ENCODE data around the gene PAX8. TPM values are rescaled to one million over a fixed set of nuclear protein-coding genes. Genes with fewer than 3 reads are reported as not detected.

PAX8 gene
- total RNA-seq, 2 experiments from 2014 or later = 1.6 to 2.6 TPM

DNA sequence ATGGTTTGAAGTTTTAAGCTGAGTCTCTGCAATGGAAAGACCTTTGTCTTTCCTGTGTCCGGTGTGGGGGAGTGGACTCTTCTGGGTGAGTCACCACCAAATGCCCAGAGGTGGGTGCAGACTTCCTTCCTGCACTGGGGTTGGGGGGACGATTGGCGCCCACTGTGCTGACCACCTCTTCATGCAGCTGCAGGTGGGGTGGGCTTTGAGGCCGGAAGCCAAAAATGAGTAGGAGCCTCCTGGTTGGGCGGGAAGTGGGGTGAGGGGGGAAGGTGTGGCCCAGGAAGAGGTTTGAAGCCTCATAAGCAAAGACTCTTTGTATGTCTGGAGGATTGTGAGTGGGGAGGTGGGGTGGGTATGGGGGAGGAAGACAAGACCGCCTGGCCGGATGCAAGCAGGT is 27.6 kb downstream of the PAX8 start:
- H3K4me1 ChIP-seq (ENCODE audit: insufficient read depth, low read length, poor library complexity, severe bottlenecking) = no peaks in the 10 kb centered on the region

DNA sequence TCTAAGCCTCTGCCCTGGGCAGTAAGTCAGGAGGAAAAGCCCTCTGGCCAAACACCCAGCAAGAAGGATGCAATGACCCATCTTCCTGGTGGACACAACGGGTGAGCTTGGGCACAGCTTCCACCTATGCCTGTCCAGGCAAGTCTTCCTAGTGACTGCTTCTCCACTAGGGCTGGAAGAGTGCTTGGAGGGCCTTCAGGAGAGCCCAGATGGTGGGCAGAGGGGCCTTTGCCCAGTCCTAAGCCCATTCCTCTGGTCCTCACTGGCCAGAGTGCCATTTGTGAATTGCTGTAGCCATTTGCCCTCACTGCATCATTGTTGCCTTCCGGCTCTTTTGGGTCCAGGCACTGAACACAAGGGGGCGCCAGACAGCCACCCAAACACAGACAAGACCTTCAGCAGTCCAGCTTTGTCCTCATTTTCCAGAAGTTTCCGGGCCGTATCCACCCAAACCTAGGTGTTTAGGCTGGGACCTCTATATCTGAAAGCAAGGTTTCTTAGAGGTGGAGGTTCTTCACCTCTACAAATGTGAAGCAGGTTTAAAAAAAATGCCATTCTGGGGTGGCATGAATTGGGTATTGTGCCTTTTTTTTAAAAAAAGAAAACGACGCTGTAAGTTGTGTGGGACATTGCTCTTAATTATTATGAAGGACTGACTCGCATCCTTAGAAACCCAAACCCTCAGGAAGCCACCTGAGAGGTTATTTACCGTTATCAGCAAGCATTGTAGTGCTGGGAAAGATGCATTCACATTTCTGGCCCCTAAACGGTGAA is 29.5 kb downstream of the PAX8 start:
- Histone ChIP-seq H3K4me2 (ENCODE audit: low read length) (no peak overlapping the region), H3K27ac (ENCODE audit: low read depth, low read length, poor library complexity, severe bottlenecking) (no peak overlapping the region), H4K20me1 (ENCODE audit: insufficient read depth, low read length) (no peaks in the 10 kb centered on the region), H3K36me3 (ENCODE audit: insufficient read depth, low read length) (no peaks in the 10 kb centered on the region), H3K9me2 (ENCODE audit: insufficient read depth, low read length) (no peaks in the 10 kb centered on the region), H3K4me1 (ENCODE audit: insufficient read depth, low read length, poor library complexity, severe bottlenecking) (no peaks in the 10 kb centered on the region), H3K79me2 (ENCODE audit: insufficient read depth, low read depth, low read length) (no peaks in the 10 kb centered on the region), H3K9me3 (ENCODE audit: low read length) (no peaks in the 10 kb centered on the region), H2AFZ (ENCODE audit: low read length) (no peak overlapping the region), H3K4me3 (ENCODE audit: low read depth, low read length, poor library complexity, severe bottlenecking) (no peak overlapping the region)
- CTCF ChIA-PET (ENCODE audit: unreplicated experiment) = interaction anchor here (1.0 kb wide), 2 partner anchors 89 to 111 kb away, joined by 3 to 4 read pairs; no protein-coding TSS in a partner anchor
- no TSS peak for BruUV-seq (replicated peaks)
- intact Hi-C loops (cut with micrococcal nuclease; ENCODE audit: unreplicated experiment) = loop anchor here (2.0 to 5.0 kb wide), 2 partner anchors 123 to 142 kb away; no protein-coding TSS in a partner anchor
- POLR2A ChIA-PET = interaction anchor here (0.7 kb wide), 1 partner anchor 10 kb away, joined by 3 read pairs; no protein-coding TSS in a partner anchor
- DNase-seq (ENCODE audit: low spot score) = peak; percentile 65
- TF ChIP-seq EZH2phosphoT487 (IDR thresholded peaks at IDR 0.05; ENCODE audit: borderline replicate concordance, low read depth, low read length) = no peak
- TF ChIP-seq, protein P1, sequence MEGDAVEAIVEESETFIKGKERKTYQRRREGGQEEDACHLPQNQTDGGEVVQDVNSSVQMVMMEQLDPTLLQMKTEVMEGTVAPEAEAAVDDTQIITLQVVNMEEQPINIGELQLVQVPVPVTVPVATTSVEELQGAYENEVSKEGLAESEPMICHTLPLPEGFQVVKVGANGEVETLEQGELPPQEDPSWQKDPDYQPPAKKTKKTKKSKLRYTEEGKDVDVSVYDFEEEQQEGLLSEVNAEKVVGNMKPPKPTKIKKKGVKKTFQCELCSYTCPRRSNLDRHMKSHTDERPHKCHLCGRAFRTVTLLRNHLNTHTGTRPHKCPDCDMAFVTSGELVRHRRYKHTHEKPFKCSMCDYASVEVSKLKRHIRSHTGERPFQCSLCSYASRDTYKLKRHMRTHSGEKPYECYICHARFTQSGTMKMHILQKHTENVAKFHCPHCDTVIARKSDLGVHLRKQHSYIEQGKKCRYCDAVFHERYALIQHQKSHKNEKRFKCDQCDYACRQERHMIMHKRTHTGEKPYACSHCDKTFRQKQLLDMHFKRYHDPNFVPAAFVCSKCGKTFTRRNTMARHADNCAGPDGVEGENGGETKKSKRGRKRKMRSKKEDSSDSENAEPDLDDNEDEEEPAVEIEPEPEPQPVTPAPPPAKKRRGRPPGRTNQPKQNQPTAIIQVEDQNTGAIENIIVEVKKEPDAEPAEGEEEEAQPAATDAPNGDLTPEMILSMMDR (conservative IDR thresholded peaks at IDR 0.05; ENCODE audit: low read length) = peak; percentile 95

More for the DNA sequence above, 27.6 kb downstream of the PAX8 start:
- Histone ChIP-seq H3K4me2 (ENCODE audit: low read length) (no peak overlapping the region), H3K27ac (ENCODE audit: low read depth, low read length, poor library complexity, severe bottlenecking) (no peak overlapping the region), H3K9me2 (ENCODE audit: insufficient read depth, low read length) (no peaks in the 10 kb centered on the region), H3K36me3 (ENCODE audit: insufficient read depth, low read length) (peaks cover 6% of the 10 kb centered on the region; the same call in 1 of the 2 replicates), H4K20me1 (ENCODE audit: insufficient read depth, low read length) (no peaks in the 10 kb centered on the region), H3K9me3 (ENCODE audit: low read length) (no peaks in the 10 kb centered on the region), H3K79me2 (ENCODE audit: insufficient read depth, low read depth, low read length) (no peaks in the 10 kb centered on the region), H3K4me3 (ENCODE audit: low read depth, low read length, poor library complexity, severe bottlenecking) (no peak overlapping the region), H2AFZ (ENCODE audit: low read length) (no peak overlapping the region)
- TF ChIP-seq, protein P1 (conservative IDR thresholded peaks at IDR 0.05; ENCODE audit: low read length) = no peak
- no peak for TF ChIP-seq EZH2phosphoT487 (IDR thresholded peaks at IDR 0.05; ENCODE audit: borderline replicate concordance, low read depth, low read length)
- CTCF ChIA-PET (ENCODE audit: unreplicated experiment) = no interaction called here
- POLR2A ChIA-PET = no interaction called here
- DNase-seq (ENCODE audit: low spot score) = no peak
- intact Hi-C loops (cut with micrococcal nuclease; ENCODE audit: unreplicated experiment) = no loop called here
- BruUV-seq (replicated peaks) = no TSS peak

DNA sequence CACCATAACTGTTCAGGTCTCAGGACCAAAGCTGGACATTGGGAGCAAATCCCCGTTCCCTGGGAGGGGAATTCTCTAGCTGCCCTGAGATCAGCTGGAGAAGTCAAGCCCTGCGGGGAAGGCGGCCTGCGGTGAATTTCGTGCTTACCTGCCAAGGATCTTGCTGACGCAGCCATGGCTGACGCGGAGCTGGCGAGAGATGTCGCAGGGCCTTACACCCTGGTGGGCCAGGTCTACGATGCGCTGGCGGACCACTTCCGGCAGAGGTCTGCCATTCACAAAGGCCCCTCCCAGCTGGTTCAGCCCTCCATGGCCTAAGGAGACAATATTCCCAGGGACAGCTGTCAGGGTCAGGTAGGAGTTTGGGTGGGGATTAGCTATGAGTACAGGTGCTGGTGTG is 32.1 kb downstream of the PAX8 start:
- H3K27ac ChIP-seq (ENCODE audit: low read depth, low read length, poor library complexity, severe bottlenecking) = no peak overlapping the region
- no peaks in the 10 kb centered on the region for H3K9me2 ChIP-seq (ENCODE audit: insufficient read depth, low read length)
- no peak overlapping the region for H2AFZ ChIP-seq (ENCODE audit: low read length)
- H4K20me1 ChIP-seq (ENCODE audit: insufficient read depth, low read length) = no peaks in the 10 kb centered on the region
- DNase-seq (ENCODE audit: low spot score) = no peak
- H3K4me3 ChIP-seq (ENCODE audit: low read depth, low read length, poor library complexity, severe bottlenecking) = no peak overlapping the region
- no peaks in the 10 kb centered on the region for H3K79me2 ChIP-seq (ENCODE audit: insufficient read depth, low read depth, low read length)
- ChIA-PET POLR2A (interaction anchor here (0.7 kb wide), 1 partner anchor 1304 kb away, joined by 4 read pairs; no protein-coding TSS in a partner anchor), CTCF (ENCODE audit: unreplicated experiment) (interaction anchor here (1.1 kb wide), 1 partner anchor 9 kb away, joined by 4 read pairs; no protein-coding TSS in a partner anchor)
- BruUV-seq (replicated peaks) = no TSS peak
- no peaks in the 10 kb centered on the region for H3K36me3 ChIP-seq (ENCODE audit: insufficient read depth, low read length)
- intact Hi-C loops (cut with micrococcal nuclease; ENCODE audit: unreplicated experiment) = loop anchor here (5.0 kb wide), 1 partner anchor 126 kb away; no protein-coding TSS in a partner anchor
- no peaks in the 10 kb centered on the region for H3K9me3 ChIP-seq (ENCODE audit: low read length)
- H3K4me1 ChIP-seq (ENCODE audit: insufficient read depth, low read length, poor library complexity, severe bottlenecking) = no peaks in the 10 kb centered on the region
- no peak overlapping the region for H3K4me2 ChIP-seq (ENCODE audit: low read length)
- TF ChIP-seq, protein P1 (conservative IDR thresholded peaks at IDR 0.05; ENCODE audit: low read length) = no peak
- TF ChIP-seq EZH2phosphoT487 (IDR thresholded peaks at IDR 0.05; ENCODE audit: borderline replicate concordance, low read depth, low read length) = no peak
